ENCODE data around the gene HID1.

DNA sequence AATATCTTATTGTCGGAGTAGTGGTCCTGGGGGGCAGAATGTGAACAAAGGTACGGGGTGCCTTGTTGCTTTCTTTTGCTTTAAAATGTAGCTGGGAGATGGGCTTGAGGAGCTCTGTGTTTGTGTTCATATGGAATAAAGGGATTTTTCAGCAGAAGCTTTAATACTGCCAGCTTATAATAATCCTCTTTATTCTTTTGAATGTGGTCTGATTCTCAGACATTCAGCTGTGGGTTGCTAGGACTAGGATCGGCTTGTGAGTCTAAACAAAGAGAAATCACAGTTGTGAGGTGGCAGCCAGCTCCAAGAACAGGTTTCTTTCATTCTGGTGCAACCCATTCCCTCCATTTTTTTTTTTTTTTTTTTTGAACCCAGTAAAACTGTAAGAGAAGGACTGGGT, 47.2 kb upstream of the HID1 start:
- TF ChIP-seq, protein P1, sequence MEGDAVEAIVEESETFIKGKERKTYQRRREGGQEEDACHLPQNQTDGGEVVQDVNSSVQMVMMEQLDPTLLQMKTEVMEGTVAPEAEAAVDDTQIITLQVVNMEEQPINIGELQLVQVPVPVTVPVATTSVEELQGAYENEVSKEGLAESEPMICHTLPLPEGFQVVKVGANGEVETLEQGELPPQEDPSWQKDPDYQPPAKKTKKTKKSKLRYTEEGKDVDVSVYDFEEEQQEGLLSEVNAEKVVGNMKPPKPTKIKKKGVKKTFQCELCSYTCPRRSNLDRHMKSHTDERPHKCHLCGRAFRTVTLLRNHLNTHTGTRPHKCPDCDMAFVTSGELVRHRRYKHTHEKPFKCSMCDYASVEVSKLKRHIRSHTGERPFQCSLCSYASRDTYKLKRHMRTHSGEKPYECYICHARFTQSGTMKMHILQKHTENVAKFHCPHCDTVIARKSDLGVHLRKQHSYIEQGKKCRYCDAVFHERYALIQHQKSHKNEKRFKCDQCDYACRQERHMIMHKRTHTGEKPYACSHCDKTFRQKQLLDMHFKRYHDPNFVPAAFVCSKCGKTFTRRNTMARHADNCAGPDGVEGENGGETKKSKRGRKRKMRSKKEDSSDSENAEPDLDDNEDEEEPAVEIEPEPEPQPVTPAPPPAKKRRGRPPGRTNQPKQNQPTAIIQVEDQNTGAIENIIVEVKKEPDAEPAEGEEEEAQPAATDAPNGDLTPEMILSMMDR (IDR thresholded peaks at IDR 0.05; ENCODE audit: insufficient read depth, low read depth, low read length): no peak
- TF ChIP-seq EZH2 (IDR thresholded peaks at IDR 0.05; ENCODE audit: insufficient read depth, low read length): no peak
